Upper lobe of right lung (tissue), 1 donor: Measurements from ENCODE around the gene OR2A5. TPM values are rescaled to one million over a fixed set of nuclear protein-coding genes. Genes with fewer than 3 reads are reported as not detected.

Experiments used
- ATAC-seq: fragments of 200-7000 bp; cut with Tn5 transposase; one replicate; pipeline ENCODE4 v1.9.1; 2020; ENCODE audit warnings: mild to moderate bottlenecking, moderate library complexity
- DNase-seq: peaks from one replicate; pipeline ENCODE4 v3.0.0-alpha.2; 2020
- H3K27ac ChIP-seq: fragments of 200-600 bp; one replicate; pipeline ENCODE4 v1.8.0; 2022
- H3K27me3 ChIP-seq: fragments of 200-600 bp; one replicate; pipeline ENCODE4 v1.8.0; 2022; ENCODE audit warnings: mild to moderate bottlenecking
- H3K36me3 ChIP-seq: fragments of 200-600 bp; one replicate; pipeline ENCODE4 v1.8.0; 2022
- H3K4me1 ChIP-seq: fragments of 200-600 bp; one replicate; pipeline ENCODE4 v1.8.0; 2022
- H3K4me3 ChIP-seq: fragments of 200-600 bp; one replicate; pipeline ENCODE4 v1.8.0; 2022; ENCODE audit warnings: mild to moderate bottlenecking
- H3K9me3 ChIP-seq: fragments of 200-600 bp; one replicate; pipeline ENCODE4 v1.8.0; 2022
- CTCF ChIP-seq: fragments of 200-600 bp; IDR thresholded peaks from one replicate; pipeline ENCODE4 v1.8.0; 2022; ENCODE audit warnings: antibody characterized with exemption
- intact Hi-C: fragments of 100-400 bp; cut with DNase I; formaldehyde crosslinking; loops from one replicate; pipeline ENCODE4 v1.11.0; 2022
- long read RNA-seq: library from polyadenylated mRNA; unstranded; transcript quantifications from one replicate; pipeline ENCODE4 v2.0.0, GENCODE V29; 2021
- total RNA-seq: library from RNA; stranded (reverse); fragmentation: NEBNext Ultra II Directional; extraction: Animal tissue kit (Norgen Biotek cat#: 25700); gene quantifications from one replicate; pipeline ENCODE4 v1.2.1, GENCODE V29; 2021
- donor health status: DM: no; HTN: yes; CAD: no; lungs with severe emphysema.

Gene OR2A5
- not detected for total RNA-seq
- long read RNA-seq, result 0 reads

- TF ChIP-seq CTCF, result no peak
- no peaks in the 10 kb centered on the region for H3K4me1 ChIP-seq
- DNase-seq (no peak), ATAC-seq (no peak)
- no peak within 1 kb of the TSS for H3K4me3 ChIP-seq
- H3K27ac ChIP-seq, result no peak within 1 kb of the TSS
- no peaks in the 10 kb centered on the region for H3K27me3 ChIP-seq
- H3K9me3 ChIP-seq, result no peaks in the 10 kb centered on the region
- intact Hi-C loops, result no loop called here
- no peaks in the 10 kb centered on the region for H3K36me3 ChIP-seq
Measured at GRCh38 chr7:144048648-144049047, at the start of gene OR2A5. TSS of gene OR2A5 (plus strand) at chr7:144048948. CDS start at chr7:144050402, 1,454 bp downstream.

- ATAC-seq, result no peak
- Histone ChIP-seq H3K9me3 (no peaks in the 10 kb centered on the region), H3K36me3 (no peaks in the 10 kb centered on the region), H3K27me3 (no peaks in the 10 kb centered on the region), H3K4me3 (no peak within 1 kb of the TSS), H3K27ac (no peak within 1 kb of the TSS), H3K4me1 (no peaks in the 10 kb centered on the region)
- TF ChIP-seq CTCF, result no peak
- intact Hi-C loops, result no loop called here
- no peak for DNase-seq
Measured at GRCh38 chr7:144000020-144000419, 48.7 kb upstream of the OR2A5 start, which contains the start of gene OR6B1. TSS of gene OR6B1 (plus strand) at chr7:144000320. CDS start at chr7:144003997, 3,677 bp downstream.

GRCh38 chr7:144001543-144001942 is 47.2 kb upstream of the OR2A5 start:
- ATAC-seq (no peak), DNase-seq (no peak)
- H3K4me1 ChIP-seq, result no peaks in the 10 kb centered on the region
- H3K27me3 ChIP-seq, result no peaks in the 10 kb centered on the region
- H3K36me3 ChIP-seq, result no peaks in the 10 kb centered on the region
- no peak overlapping the region for H3K27ac ChIP-seq
- no peaks in the 10 kb centered on the region for H3K9me3 ChIP-seq
- no peak for TF ChIP-seq CTCF
- intact Hi-C loops, result no loop called here
- no peak overlapping the region for H3K4me3 ChIP-seq

GRCh38 chr7:144004703-144005102 is 44.0 kb upstream of the OR2A5 start:
- intact Hi-C loops, result no loop called here

GRCh38 chr7:144006029-144006691 is 42.6 kb upstream of the OR2A5 start:
- no peak for ATAC-seq
- Histone ChIP-seq H3K27me3 (no peaks in the 10 kb centered on the region), H3K9me3 (no peaks in the 10 kb centered on the region), H3K27ac (no peak overlapping the region), H3K36me3 (no peaks in the 10 kb centered on the region), H3K4me3 (no peak overlapping the region), H3K4me1 (no peaks in the 10 kb centered on the region)
- no peak for DNase-seq
- TF ChIP-seq CTCF, result no peak
- intact Hi-C loops, result no loop called here

More at GRCh38 chr7:144004703-144005102, 44.0 kb upstream of the OR2A5 start:
- Histone ChIP-seq H3K27ac (no peak overlapping the region), H3K36me3 (no peaks in the 10 kb centered on the region), H3K4me3 (no peak overlapping the region), H3K9me3 (no peaks in the 10 kb centered on the region), H3K4me1 (no peaks in the 10 kb centered on the region), H3K27me3 (no peaks in the 10 kb centered on the region)
- no peak for DNase-seq
- TF ChIP-seq CTCF, result no peak
- ATAC-seq, result no peak

- intact Hi-C loops, result no loop called here
- no peak overlapping the region for H3K27ac ChIP-seq
- H3K4me3 ChIP-seq, result no peak overlapping the region
- DNase-seq (no peak), ATAC-seq (no peak)
- no peaks in the 10 kb centered on the region for H3K36me3 ChIP-seq
- no peaks in the 10 kb centered on the region for H3K9me3 ChIP-seq
- no peaks in the 10 kb centered on the region for H3K27me3 ChIP-seq
- no peaks in the 10 kb centered on the region for H3K4me1 ChIP-seq
- TF ChIP-seq CTCF, result no peak
Measured at GRCh38 chr7:144006692-144007042, 42.1 kb upstream of the OR2A5 start.
